ENCODE data around the gene PROCR. TPM values are rescaled to one million over a fixed set of nuclear protein-coding genes. Genes with fewer than 3 reads are reported as not detected.

Gene PROCR
- total and polyA plus RNA-seq, 4 donors, result 3.7 to 7.6 (median 6.0) TPM

DNA sequence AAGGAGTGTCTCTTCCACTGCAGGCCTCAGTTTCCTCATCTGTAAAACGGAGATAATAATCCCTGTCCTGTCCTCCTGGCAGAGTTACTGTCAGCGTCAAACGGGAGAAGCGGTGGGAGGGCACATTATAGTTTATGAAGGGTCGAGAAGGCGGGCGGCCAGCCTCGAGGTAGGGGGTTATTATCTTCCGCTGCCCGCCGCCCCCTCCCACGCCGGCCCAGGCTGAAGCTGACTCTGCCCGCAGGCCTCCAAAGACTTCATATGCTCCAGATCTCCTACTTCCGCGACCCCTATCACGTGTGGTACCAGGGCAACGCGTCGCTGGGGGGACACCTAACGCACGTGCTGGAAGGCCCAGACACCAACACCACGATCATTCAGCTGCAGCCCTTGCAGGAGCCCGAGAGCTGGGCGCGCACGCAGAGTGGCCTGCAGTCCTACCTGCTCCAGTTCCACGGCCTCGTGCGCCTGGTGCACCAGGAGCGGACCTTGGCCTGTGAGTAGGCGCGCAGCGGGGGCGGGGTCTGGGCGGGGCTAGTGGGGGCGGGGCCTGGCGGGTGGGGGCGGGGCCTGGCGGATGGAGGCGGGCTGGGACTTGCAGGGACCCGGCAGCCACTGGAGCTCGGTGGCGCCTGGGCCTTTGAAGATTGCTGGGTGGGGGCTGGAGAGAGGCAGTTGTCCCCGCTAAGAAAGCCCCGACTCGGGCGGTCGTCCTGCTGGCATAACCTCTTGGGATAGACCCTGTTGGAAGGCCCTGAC, 2.8 kb downstream of the PROCR start (continued):
- TF ChIP-seq HNF4A (conservative IDR thresholded peaks at IDR 0.05) (peak; percentile 82 to 83), GABPA (IDR thresholded peaks at IDR 0.05 in 1 of 2, conservative IDR thresholded peaks at IDR 0.05 in 1 of 2) (no peak), RXRA (IDR thresholded peaks at IDR 0.05) (peak in 1 of 2 donors; percentile 17), SP1 (IDR thresholded peaks at IDR 0.05) (peak; percentile 53), EGR1 (IDR thresholded peaks at IDR 0.05; ENCODE audit: low read depth in 2 of 2) (peak; percentile 19 to 84), HNF4G (IDR thresholded peaks at IDR 0.05) (no peak), FOXA2 (IDR thresholded peaks at IDR 0.05) (no peak), NR2F2 (IDR thresholded peaks at IDR 0.05) (no peak), RAD21 (IDR thresholded peaks at IDR 0.05) (peak in 1 of 2 donors; percentile 7), FOXA1 (IDR thresholded peaks at IDR 0.05) (no peak)
- TF ChIP-seq, protein P1, sequence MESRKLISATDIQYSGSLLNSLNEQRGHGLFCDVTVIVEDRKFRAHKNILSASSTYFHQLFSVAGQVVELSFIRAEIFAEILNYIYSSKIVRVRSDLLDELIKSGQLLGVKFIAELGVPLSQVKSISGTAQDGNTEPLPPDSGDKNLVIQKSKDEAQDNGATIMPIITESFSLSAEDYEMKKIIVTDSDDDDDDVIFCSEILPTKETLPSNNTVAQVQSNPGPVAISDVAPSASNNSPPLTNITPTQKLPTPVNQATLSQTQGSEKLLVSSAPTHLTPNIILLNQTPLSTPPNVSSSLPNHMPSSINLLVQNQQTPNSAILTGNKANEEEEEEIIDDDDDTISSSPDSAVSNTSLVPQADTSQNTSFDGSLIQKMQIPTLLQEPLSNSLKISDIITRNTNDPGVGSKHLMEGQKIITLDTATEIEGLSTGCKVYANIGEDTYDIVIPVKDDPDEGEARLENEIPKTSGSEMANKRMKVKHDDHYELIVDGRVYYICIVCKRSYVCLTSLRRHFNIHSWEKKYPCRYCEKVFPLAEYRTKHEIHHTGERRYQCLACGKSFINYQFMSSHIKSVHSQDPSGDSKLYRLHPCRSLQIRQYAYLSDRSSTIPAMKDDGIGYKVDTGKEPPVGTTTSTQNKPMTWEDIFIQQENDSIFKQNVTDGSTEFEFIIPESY (IDR thresholded peaks at IDR 0.05), result no peak

DNA sequence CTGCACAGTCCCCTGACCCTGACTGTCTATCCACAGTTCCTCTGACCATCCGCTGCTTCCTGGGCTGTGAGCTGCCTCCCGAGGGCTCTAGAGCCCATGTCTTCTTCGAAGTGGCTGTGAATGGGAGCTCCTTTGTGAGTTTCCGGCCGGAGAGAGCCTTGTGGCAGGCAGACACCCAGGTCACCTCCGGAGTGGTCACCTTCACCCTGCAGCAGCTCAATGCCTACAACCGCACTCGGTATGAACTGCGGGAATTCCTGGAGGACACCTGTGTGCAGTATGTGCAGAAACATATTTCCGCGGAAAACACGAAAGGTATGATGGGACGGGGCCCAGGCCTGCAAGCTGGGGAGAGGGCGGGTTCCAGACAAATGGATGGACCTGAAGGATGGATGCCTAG, 4.3 kb downstream of the PROCR start:
- TF ChIP-seq, protein P1 (IDR thresholded peaks at IDR 0.05), result no peak
- no peak for TF ChIP-seq RXRA (IDR thresholded peaks at IDR 0.05)
- TF ChIP-seq HNF4A (conservative IDR thresholded peaks at IDR 0.05), result no peak
- TF ChIP-seq EGR1 (IDR thresholded peaks at IDR 0.05; ENCODE audit: low read depth in 2 of 2), result no peak
- TF ChIP-seq, protein P2, sequence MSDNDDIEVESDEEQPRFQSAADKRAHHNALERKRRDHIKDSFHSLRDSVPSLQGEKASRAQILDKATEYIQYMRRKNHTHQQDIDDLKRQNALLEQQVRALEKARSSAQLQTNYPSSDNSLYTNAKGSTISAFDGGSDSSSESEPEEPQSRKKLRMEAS (IDR thresholded peaks at IDR 0.05), result no peak
- TF ChIP-seq NR2F2 (IDR thresholded peaks at IDR 0.05), result no peak
- TF ChIP-seq JUND (IDR thresholded peaks at IDR 0.05), result no peak
- TF ChIP-seq HNF4G (IDR thresholded peaks at IDR 0.05), result no peak
- no peak for TF ChIP-seq TAF1 (conservative IDR thresholded peaks at IDR 0.05)
- TF ChIP-seq RAD21 (IDR thresholded peaks at IDR 0.05), result no peak
- no peak for TF ChIP-seq GABPA (IDR thresholded peaks at IDR 0.05 in 1 of 2, conservative IDR thresholded peaks at IDR 0.05 in 1 of 2)
- TF ChIP-seq, protein P3, sequence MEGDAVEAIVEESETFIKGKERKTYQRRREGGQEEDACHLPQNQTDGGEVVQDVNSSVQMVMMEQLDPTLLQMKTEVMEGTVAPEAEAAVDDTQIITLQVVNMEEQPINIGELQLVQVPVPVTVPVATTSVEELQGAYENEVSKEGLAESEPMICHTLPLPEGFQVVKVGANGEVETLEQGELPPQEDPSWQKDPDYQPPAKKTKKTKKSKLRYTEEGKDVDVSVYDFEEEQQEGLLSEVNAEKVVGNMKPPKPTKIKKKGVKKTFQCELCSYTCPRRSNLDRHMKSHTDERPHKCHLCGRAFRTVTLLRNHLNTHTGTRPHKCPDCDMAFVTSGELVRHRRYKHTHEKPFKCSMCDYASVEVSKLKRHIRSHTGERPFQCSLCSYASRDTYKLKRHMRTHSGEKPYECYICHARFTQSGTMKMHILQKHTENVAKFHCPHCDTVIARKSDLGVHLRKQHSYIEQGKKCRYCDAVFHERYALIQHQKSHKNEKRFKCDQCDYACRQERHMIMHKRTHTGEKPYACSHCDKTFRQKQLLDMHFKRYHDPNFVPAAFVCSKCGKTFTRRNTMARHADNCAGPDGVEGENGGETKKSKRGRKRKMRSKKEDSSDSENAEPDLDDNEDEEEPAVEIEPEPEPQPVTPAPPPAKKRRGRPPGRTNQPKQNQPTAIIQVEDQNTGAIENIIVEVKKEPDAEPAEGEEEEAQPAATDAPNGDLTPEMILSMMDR (IDR thresholded peaks at IDR 0.05; ENCODE audit: low read depth, low read length, missing input control), result no peak
- TF ChIP-seq, protein P4, sequence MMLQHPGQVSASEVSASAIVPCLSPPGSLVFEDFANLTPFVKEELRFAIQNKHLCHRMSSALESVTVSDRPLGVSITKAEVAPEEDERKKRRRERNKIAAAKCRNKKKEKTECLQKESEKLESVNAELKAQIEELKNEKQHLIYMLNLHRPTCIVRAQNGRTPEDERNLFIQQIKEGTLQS (IDR thresholded peaks at IDR 0.05), result no peak
- TF ChIP-seq FOXA2 (IDR thresholded peaks at IDR 0.05), result no peak
- TF ChIP-seq YY1 (IDR thresholded peaks at IDR 0.05), result no peak
- 97% methylated on average over 14 of the region's 14 CpGs for WGBS

More for the DNA sequence above, 4.3 kb downstream of the PROCR start:
- Histone ChIP-seq H3K27me3 (ENCODE audit: control insufficient read depth in 4 of 4, insufficient read depth in 4 of 4, low read length in 3 of 4) (no peaks in the 10 kb centered on the region), H3K36me3 (ENCODE audit: control insufficient read depth in 4 of 4, insufficient read depth in 3 of 4, low read depth in 1 of 4, low read length in 3 of 4) (no peaks in the 10 kb centered on the region), H3K9me3 (ENCODE audit: control insufficient read depth in 4 of 4, low read length in 3 of 4) (no peaks in the 10 kb centered on the region), H3K9ac (ENCODE audit: low read depth in 1 of 2, low read length in 2 of 2) (no peak overlapping the region), H3K27ac (ENCODE audit: low read depth in 1 of 2, low read length in 2 of 2) (no peak overlapping the region), H3K4me3 (ENCODE audit: low read depth in 1 of 3, low read length in 3 of 3) (no peak overlapping the region), H3K4me1 (ENCODE audit: control insufficient read depth in 4 of 4, insufficient read depth in 4 of 4, low read length in 3 of 4) (peaks cover 1 to 35% (median 14%) of the 10 kb centered on the region in 4 donors)
- no peak for DNase-seq (ENCODE audit: low spot score)

Measured in liver (tissue), 9 donors.